SU-DHL-6 (cell line): ENCODE data around the gene CLSTN2.

Experiments used
- H2AFZ ChIP-seq: fragments of 200-600 bp; sonication (generic); 2 replicates; pipeline ENCODE4 v1.6.1; 2014; ENCODE audit warnings: low read depth, mild to moderate bottlenecking, moderate library complexity, mixed read lengths, antibody characterized with exemption, low read length; ENCODE audit not compliant: severe bottlenecking
- H3F3A ChIP-seq: fragments of 200-600 bp; shearing (Covaris generic); 2 replicates; pipeline ENCODE4 v1.6.0; 2016; ENCODE audit warnings: antibody characterized with exemption, mild to moderate bottlenecking; ENCODE audit not compliant: insufficient read depth
- H3K27ac ChIP-seq: fragments of 200-600 bp; sonication (generic); 2 replicates; pipeline ENCODE4 v1.5.1; 2016; ENCODE audit warnings: low read depth, mild to moderate bottlenecking, low read length, moderate library complexity, mixed read lengths
- H3K27me3 ChIP-seq: fragments of 200-600 bp; sonication (generic), shearing (Covaris generic); 2 replicates; pipeline ENCODE4 v1.6.0; 2014; ENCODE audit warnings: mild to moderate bottlenecking, low read length
- H3K36me3 ChIP-seq: fragments of 200-600 bp; sonication (generic); 2 replicates; pipeline ENCODE4 v1.6.1; 2014; ENCODE audit warnings: mild to moderate bottlenecking, low read length, mixed read lengths
- H3K4me2 ChIP-seq: fragments of 300-600, 200-600 bp; shearing (Covaris generic), sonication (generic); 2 replicates; pipeline ENCODE4 v1.6.0; 2014; ENCODE audit warnings: low read length, low read depth, mild to moderate bottlenecking; ENCODE audit not compliant: poor library complexity, severe bottlenecking
- H3K4me3 ChIP-seq: fragments of 200-600 bp; sonication (generic); 2 replicates; pipeline ENCODE4 v1.5.1; 2014; ENCODE audit warnings: antibody characterized with exemption, low read length, mild to moderate bottlenecking, mixed read lengths; ENCODE audit not compliant: insufficient read depth, poor library complexity, severe bottlenecking
- H3K79me2 ChIP-seq: fragments of 200-600 bp; sonication (generic); 2 replicates; pipeline ENCODE4 v1.6.1; 2014; ENCODE audit warnings: mild to moderate bottlenecking, low read length, moderate library complexity; ENCODE audit not compliant: insufficient read depth
- H3K9ac ChIP-seq: fragments of 200-600 bp; sonication (generic); 2 replicates; pipeline ENCODE4 v1.7.0; 2014; ENCODE audit warnings: mild to moderate bottlenecking, low read length
- H3K9me2 ChIP-seq: fragments of 200-600 bp; sonication (generic); replicated peaks from 2 replicates; pipeline ENCODE4 v1.6.1; 2014; ENCODE audit warnings: low read length; ENCODE audit not compliant: insufficient read depth
- H3K9me3 ChIP-seq: fragments of 200-600 bp; sonication (generic); 2 replicates; pipeline ENCODE4 v1.6.1; 2014; ENCODE audit warnings: low read length, mixed read lengths; ENCODE audit not compliant: insufficient read depth
- H4K20me1 ChIP-seq: fragments of 200-600 bp; sonication (generic); 2 replicates; pipeline ENCODE4 v1.6.1; 2014; ENCODE audit warnings: low read depth, mild to moderate bottlenecking, antibody characterized with exemption, low read length, moderate library complexity, mixed read lengths
- EZH2phosphoT487 ChIP-seq: fragments of 200-600 bp; sonication (generic), shearing (Covaris generic); conservative IDR thresholded peaks from 2 replicates; pipeline ENCODE4 v1.6.1; 2018; ENCODE audit warnings: mild to moderate bottlenecking, antibody characterized with exemption, low read length, moderate library complexity, mixed read lengths
- TF ChIP-seq, protein P1 (sequence below): fragments of 200-600 bp; sonication (generic); IDR thresholded peaks from one replicate; pipeline ENCODE4 v1.5.1; 2017; ENCODE audit warnings: antibody characterized with exemption, mild to moderate bottlenecking, low read length, moderate library complexity; ENCODE audit not compliant: insufficient read depth, poor library complexity, severe bottlenecking

The CLSTN2 gene

DNA sequence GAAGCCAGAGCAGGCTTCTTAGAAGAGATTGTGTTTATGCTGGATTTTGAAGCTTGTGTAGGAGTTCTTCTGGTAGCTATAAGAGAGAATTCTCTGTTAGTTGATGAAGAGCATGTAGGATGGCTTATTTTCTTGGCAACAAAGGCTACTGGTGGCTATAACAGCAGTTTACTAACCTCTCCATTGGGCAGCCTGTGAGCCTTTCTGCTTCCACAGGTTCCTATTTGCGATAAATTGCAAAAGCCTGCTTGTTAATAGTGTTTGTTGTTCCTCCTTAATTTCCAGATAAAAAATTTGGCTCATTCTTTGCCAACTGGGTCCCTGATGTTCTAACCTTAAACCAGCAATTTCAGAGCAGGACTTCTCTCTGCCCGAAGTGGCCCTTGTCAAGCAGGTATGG is 452.3 kb downstream of the CLSTN2 start:
- Histone ChIP-seq H3K27ac (no peak overlapping the region), H3K9me3 (no peaks in the 10 kb centered on the region), H3F3A (no peaks in the 10 kb centered on the region), H3K9me2 (no peaks in the 10 kb centered on the region), H4K20me1 (no peaks in the 10 kb centered on the region), H3K4me2 (no peak overlapping the region), H3K36me3 (no peaks in the 10 kb centered on the region), H3K4me3 (no peak overlapping the region), H2AFZ (no peak overlapping the region), H3K79me2 (no peaks in the 10 kb centered on the region), H3K27me3 (no peaks in the 10 kb centered on the region), H3K9ac (no peak overlapping the region)
- no peak for TF ChIP-seq EZH2phosphoT487
- TF ChIP-seq, protein P1, sequence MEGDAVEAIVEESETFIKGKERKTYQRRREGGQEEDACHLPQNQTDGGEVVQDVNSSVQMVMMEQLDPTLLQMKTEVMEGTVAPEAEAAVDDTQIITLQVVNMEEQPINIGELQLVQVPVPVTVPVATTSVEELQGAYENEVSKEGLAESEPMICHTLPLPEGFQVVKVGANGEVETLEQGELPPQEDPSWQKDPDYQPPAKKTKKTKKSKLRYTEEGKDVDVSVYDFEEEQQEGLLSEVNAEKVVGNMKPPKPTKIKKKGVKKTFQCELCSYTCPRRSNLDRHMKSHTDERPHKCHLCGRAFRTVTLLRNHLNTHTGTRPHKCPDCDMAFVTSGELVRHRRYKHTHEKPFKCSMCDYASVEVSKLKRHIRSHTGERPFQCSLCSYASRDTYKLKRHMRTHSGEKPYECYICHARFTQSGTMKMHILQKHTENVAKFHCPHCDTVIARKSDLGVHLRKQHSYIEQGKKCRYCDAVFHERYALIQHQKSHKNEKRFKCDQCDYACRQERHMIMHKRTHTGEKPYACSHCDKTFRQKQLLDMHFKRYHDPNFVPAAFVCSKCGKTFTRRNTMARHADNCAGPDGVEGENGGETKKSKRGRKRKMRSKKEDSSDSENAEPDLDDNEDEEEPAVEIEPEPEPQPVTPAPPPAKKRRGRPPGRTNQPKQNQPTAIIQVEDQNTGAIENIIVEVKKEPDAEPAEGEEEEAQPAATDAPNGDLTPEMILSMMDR, result no peak

DNA sequence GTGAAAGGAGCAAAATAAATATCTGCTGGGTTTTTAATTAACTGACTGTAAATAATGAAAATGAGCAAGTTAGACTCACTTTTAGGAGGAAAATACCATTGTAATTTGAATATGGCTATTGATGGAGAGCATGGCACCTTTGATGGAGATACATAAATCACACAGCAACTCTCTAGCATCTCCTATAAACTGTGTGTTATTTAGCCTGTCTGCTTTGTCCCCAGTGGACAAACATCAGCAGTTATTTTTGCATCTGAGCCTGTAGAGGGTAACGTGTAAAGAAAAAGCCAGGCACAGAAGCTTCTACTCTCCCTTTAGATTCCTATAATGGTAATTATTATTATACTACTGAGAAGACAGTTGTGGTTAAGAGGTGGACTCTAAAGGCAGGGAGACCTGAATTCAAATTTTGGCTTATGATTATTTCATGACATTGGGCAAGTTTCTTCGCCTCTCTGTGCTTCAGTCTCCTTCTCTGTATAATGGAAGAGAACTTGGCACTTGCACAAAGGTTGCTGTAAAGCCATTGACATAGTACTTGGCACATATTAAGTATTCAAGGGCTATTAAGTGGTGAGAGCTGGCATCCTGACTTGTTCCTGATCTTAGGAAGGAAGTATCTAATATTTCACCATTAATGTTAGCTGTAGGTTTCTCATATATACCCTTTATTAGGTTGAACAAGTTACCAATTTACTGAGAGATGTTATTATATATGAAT is 453.4 kb downstream of the CLSTN2 start:
- Histone ChIP-seq H3K79me2 (no peaks in the 10 kb centered on the region), H3K9ac (no peak overlapping the region), H3K9me3 (no peaks in the 10 kb centered on the region), H2AFZ (no peak overlapping the region), H4K20me1 (no peaks in the 10 kb centered on the region), H3K27ac (no peak overlapping the region), H3K4me2 (no peak overlapping the region), H3K36me3 (no peaks in the 10 kb centered on the region), H3F3A (no peaks in the 10 kb centered on the region), H3K27me3 (no peaks in the 10 kb centered on the region), H3K9me2 (no peaks in the 10 kb centered on the region), H3K4me3 (no peak overlapping the region)
- no peak for TF ChIP-seq EZH2phosphoT487
- TF ChIP-seq, protein P1, result no peak

DNA sequence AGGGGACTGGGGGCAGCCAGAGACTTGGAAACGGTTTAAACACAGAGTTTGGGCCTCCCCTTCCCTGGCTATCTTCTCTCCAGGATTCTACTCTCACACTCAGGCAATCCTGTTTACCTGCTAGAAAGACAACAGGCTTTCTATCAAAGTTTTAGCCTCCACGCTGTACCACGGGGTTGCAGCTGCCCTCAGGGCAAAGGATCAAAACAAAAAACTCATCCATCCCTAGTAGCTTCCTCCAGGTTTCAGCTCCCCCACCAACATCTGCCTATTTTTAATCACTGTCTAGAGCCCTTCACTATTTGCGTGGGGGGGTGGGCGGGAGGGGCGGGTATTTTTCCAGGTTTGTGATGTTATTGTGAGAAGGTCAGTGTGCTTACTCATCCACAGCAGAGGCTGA is 456.1 kb downstream of the CLSTN2 start:
- Histone ChIP-seq H3K9ac (no peak overlapping the region), H3K27me3 (no peaks in the 10 kb centered on the region), H3K27ac (no peak overlapping the region), H3K9me3 (no peaks in the 10 kb centered on the region), H3K4me2 (no peak overlapping the region), H4K20me1 (no peaks in the 10 kb centered on the region), H3K36me3 (no peaks in the 10 kb centered on the region), H3K79me2 (no peaks in the 10 kb centered on the region), H3K4me3 (no peak overlapping the region), H3K9me2 (no peaks in the 10 kb centered on the region), H3F3A (no peaks in the 10 kb centered on the region), H2AFZ (no peak overlapping the region)
- TF ChIP-seq, protein P1, result no peak
- no peak for TF ChIP-seq EZH2phosphoT487
